IMR-90 (cell line): ENCODE data around the gene ZCCHC24. TPM values are rescaled to one million over a fixed set of nuclear protein-coding genes. Genes with fewer than 3 reads are reported as not detected.

Source experiments
- ATAC-seq: fragments of 200-7000 bp; cut with Tn5 transposase; 2 replicates; pipeline ENCODE4 v1.9.1; 2020; ENCODE audit warnings: low read depth, mild to moderate bottlenecking, moderate library complexity
- BruUV-seq: library from RNA; stranded (reverse); fragments of 400-500 nt; replicated peaks from 2 replicates; lab custom pipeline; 2021; lab: Mats Ljungman, UMichigan
- CTCF ChIA-PET: fragments of 300-600 bp; formaldehyde crosslinking; extraction: SDS; loops from one replicate; lab custom pipeline; 2021; ENCODE audit warnings: antibody characterized with exemption; lab: Yijun Ruan, JAX
- POLR2A ChIA-PET: fragments of 300-600 bp; sonication (Branson Sonifier 250); formaldehyde crosslinking; loops from one replicate; lab custom pipeline; 2022; ENCODE audit warnings: antibody characterized with exemption; ENCODE audit not compliant: unreplicated experiment; lab: Charles Lee
- DNase-seq: peaks from one replicate; pipeline ENCODE4 v3.0.0; 2013
- H2AFZ ChIP-seq: replicated peaks from 2 replicates; pipeline ENCODE3; 2013; ENCODE audit warnings: low read length, mild to moderate bottlenecking; ENCODE audit not compliant: poor library complexity
- H2AK5ac ChIP-seq: 2 replicates; pipeline ENCODE4 v1.6.1; 2013; ENCODE audit warnings: low read depth, low read length, inconsistent platforms
- H2AK9ac ChIP-seq: replicated peaks from 2 replicates; pipeline ENCODE3; 2013; ENCODE audit warnings: mild to moderate bottlenecking, low read depth, low read length, moderate library complexity; ENCODE audit not compliant: poor library complexity
- H2BK120ac ChIP-seq: 2 replicates; pipeline ENCODE4 v1.6.1; 2013; ENCODE audit warnings: low read depth, low read length, inconsistent platforms
- H2BK15ac ChIP-seq: 3 replicates; pipeline ENCODE4 v1.6.1; 2013; ENCODE audit warnings: low read depth, low read length, inconsistent platforms
- H2BK20ac ChIP-seq: 2 replicates; pipeline ENCODE4 v1.6.1; 2013; ENCODE audit warnings: low read depth, mild to moderate bottlenecking, inconsistent platforms, low read length, moderate library complexity
- H2BK5ac ChIP-seq: 2 replicates; pipeline ENCODE4 v1.6.1; 2013; ENCODE audit warnings: mild to moderate bottlenecking, low read depth, low read length, inconsistent platforms; ENCODE audit not compliant: poor library complexity, severe bottlenecking
- H3K14ac ChIP-seq: replicated peaks from 2 replicates; pipeline ENCODE4 v1.6.1; 2013; ENCODE audit warnings: low read depth, low read length, inconsistent platforms
- H3K18ac ChIP-seq: 2 replicates; pipeline ENCODE4 v1.6.1; 2013; ENCODE audit warnings: low read depth, low read length, control low read depth
- H3K23ac ChIP-seq: 2 replicates; pipeline ENCODE4 v1.6.1; 2013; ENCODE audit warnings: low read depth, low read length, inconsistent platforms
- H3K27ac ChIP-seq: 2 replicates; pipeline ENCODE4 v1.5.1; 2013; ENCODE audit warnings: mild to moderate bottlenecking, control low read depth, low read length; ENCODE audit not compliant: insufficient read depth
- H3K27me3 ChIP-seq: 2 replicates; pipeline ENCODE4 v1.6.1; 2013; ENCODE audit warnings: low read length; ENCODE audit not compliant: control insufficient read depth, insufficient read depth
- H3K36me3 ChIP-seq: 2 replicates; pipeline ENCODE4 v1.6.1; 2013; ENCODE audit warnings: low read length, mixed read lengths; ENCODE audit not compliant: control insufficient read depth, insufficient read depth
- H3K4ac ChIP-seq: 2 replicates; pipeline ENCODE4 v1.6.1; 2013; ENCODE audit warnings: low read depth, low read length, inconsistent platforms
- H3K4me1 ChIP-seq: 2 replicates; pipeline ENCODE4 v1.6.1; 2013; ENCODE audit warnings: low read length, mixed read lengths; ENCODE audit not compliant: control insufficient read depth, insufficient read depth
- H3K4me2 ChIP-seq: 2 replicates; pipeline ENCODE4 v1.6.1; 2013; ENCODE audit warnings: low read depth, mild to moderate bottlenecking, control low read depth, low read length, moderate library complexity
- H3K4me3 ChIP-seq: 2 replicates; pipeline ENCODE4 v1.5.1; 2013; ENCODE audit warnings: low read depth, mild to moderate bottlenecking, control low read depth, low read length, moderate library complexity; ENCODE audit not compliant: insufficient read depth
- H3K56ac ChIP-seq: 2 replicates; pipeline ENCODE4 v1.6.1; 2013; ENCODE audit warnings: low read length, inconsistent platforms; ENCODE audit not compliant: insufficient read depth; ENCODE audit errors: extremely low read depth
- H3K79me1 ChIP-seq, 2 experiments: 2 replicates each; pipeline ENCODE4 v1.6.1; 2013; ENCODE audit warnings: low read length in 2 of 2, inconsistent platforms in 1 of 2, low read depth in 1 of 2
- H3K9ac ChIP-seq: 2 replicates; pipeline ENCODE4 v1.6.1; 2013; ENCODE audit warnings: low read depth, low read length, control low read depth
- H3K9me1 ChIP-seq: 2 replicates; pipeline ENCODE4 v1.6.1; 2013; ENCODE audit warnings: low read length, inconsistent platforms; ENCODE audit not compliant: insufficient read depth
- H3K9me3 ChIP-seq: 2 replicates; pipeline ENCODE4 v1.6.1; 2013; ENCODE audit warnings: low read length; ENCODE audit not compliant: control insufficient read depth, insufficient read depth
- H4K20me1 ChIP-seq: 2 replicates; pipeline ENCODE4 v1.6.1; 2013; ENCODE audit warnings: low read length, inconsistent platforms; ENCODE audit not compliant: insufficient read depth
- H4K5ac ChIP-seq: 2 replicates; pipeline ENCODE4 v1.6.1; 2013; ENCODE audit warnings: mild to moderate bottlenecking, low read depth, low read length, control low read depth
- H4K8ac ChIP-seq, 2 experiments: 2 replicates each; pipeline ENCODE4 v1.6.1; 2013; ENCODE audit warnings: low read depth in 2 of 2, low read length in 2 of 2, control low read depth in 1 of 2, inconsistent platforms in 1 of 2
- H4K91ac ChIP-seq: 2 replicates; pipeline ENCODE4 v1.6.1; 2013; ENCODE audit warnings: low read depth, low read length, inconsistent platforms; ENCODE audit not compliant: insufficient read depth
- CTCF ChIP-seq: conservative IDR thresholded peaks from 2 replicates; pipeline ENCODE4 v1.5.1; 2012; ENCODE audit warnings: mild to moderate bottlenecking, low read depth, low read length, improper control_type of control experiment
- MAZ ChIP-seq: IDR thresholded peaks from 2 replicates; pipeline ENCODE4 v1.6.1; 2012; ENCODE audit warnings: low read depth, mild to moderate bottlenecking, low read length, improper control_type of control experiment, moderate library complexity, borderline replicate concordance
- WGBS, 2 experiments: methylation state at CpG; one replicate each; pipeline versions ENCODE4 v1.1.5 to v1.1.7; 2013; ENCODE audit warnings: missing lambda C conversion rate in 2 of 2; ENCODE audit not compliant: insufficient read length in 1 of 2; ENCODE audit errors: extremely low coverage in 2 of 2; 5-methylcytosine and 5-hydroxymethylcytosine counted together
- dilution Hi-C: fragments of 300-500 bp; cut with HindIII; formaldehyde crosslinking; loops from one replicate; pipeline ENCODE4 v1.14.3; 2018; ENCODE audit warnings: low sequenced_read_pairs; ENCODE audit not compliant: unreplicated experiment
- in situ Hi-C: fragments of 300-500 bp; cut with MboI; formaldehyde crosslinking; loops from 3 replicates; pipeline ENCODE4 v1.14.3; 2019; ENCODE audit warnings: low sequenced_read_pairs, inconsistent platforms, mixed read lengths
- intact Hi-C: fragments of 100-400 bp; cut with micrococcal nuclease; formaldehyde crosslinking; loops from 2 replicates; pipeline ENCODE4 v1.10.0; 2022
- polyA plus RNA-seq, 3 experiments: library from polyadenylated mRNA; depleted of rRNA; stranded (reverse); fragments of >200 nt; gene quantifications; 2 replicates each; pipeline ENCODE4 v1.2.3, GENCODE V29; 2012; ENCODE audit warnings: low replicate concordance in 1 of 3
- total RNA-seq: library from RNA; depleted of rRNA; stranded (reverse); fragments of >200 nt; gene quantifications from 2 replicates; pipeline ENCODE4 v1.2.3, GENCODE V29; 2012

The ZCCHC24 gene
- total and polyA plus RNA-seq, 2 of the 4 experiments (the other 2 are of a cell fraction), result 15.1 to 25.9 TPM

DNA sequence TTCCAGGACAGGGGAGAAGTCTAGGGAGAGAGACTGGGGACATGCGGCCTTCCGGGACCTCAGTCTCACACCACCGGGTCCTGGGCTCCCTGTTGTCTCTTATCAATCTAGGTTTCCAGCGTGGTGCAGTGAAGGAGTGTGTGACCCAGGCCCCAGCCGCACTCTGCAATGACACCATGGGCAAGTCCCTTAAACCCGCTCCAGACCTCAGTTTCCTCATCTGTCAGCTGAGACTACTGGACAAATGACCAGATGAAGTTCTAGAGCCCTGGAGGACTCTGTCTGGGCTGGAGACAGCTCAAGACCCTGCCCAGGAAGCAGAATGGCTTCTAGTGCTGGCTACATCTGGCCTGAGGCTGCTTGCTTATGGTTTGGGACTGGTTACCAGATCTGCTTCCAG is 46.8 kb upstream of the ZCCHC24 start:
- H3K4me1 ChIP-seq, result peaks cover 26% of the 10 kb centered on the region
- no peaks in the 10 kb centered on the region for H3K36me3 ChIP-seq
- no peak overlapping the region for H3K27ac ChIP-seq
- H2AFZ ChIP-seq, result no peak overlapping the region
- no peak overlapping the region for H2BK20ac ChIP-seq
- in situ Hi-C loops, result loop anchor here (25.0 kb wide), 1 partner anchor 105 kb away; no protein-coding TSS in a partner anchor
- H4K5ac ChIP-seq, result no peak overlapping the region
- H3K14ac ChIP-seq, result no peak overlapping the region
- H3K9me3 ChIP-seq, result no peaks in the 10 kb centered on the region
- H4K8ac ChIP-seq, result no peak overlapping the region
- POLR2A ChIA-PET, result no interaction called here
- H3K9ac ChIP-seq, result no peak overlapping the region
- no peaks in the 10 kb centered on the region for H3K79me1 ChIP-seq
- no peak overlapping the region for H3K4ac ChIP-seq
- H3K4me3 ChIP-seq, result no peak overlapping the region
- H3K27me3 ChIP-seq, result peaks cover 17% of the 10 kb centered on the region
- no peak for TF ChIP-seq CTCF
- no peak for TF ChIP-seq MAZ
- DNase-seq, result no peak
- ATAC-seq, result no peak
- dilution Hi-C loops, result no loop called here
- no peak overlapping the region for H3K4me2 ChIP-seq
- no peak overlapping the region for H2AK5ac ChIP-seq
- H3K56ac ChIP-seq, result no peak overlapping the region
- no peak overlapping the region for H4K91ac ChIP-seq
- no peak overlapping the region for H2BK15ac ChIP-seq
- CTCF ChIA-PET, result no interaction called here
- H4K20me1 ChIP-seq, result no peaks in the 10 kb centered on the region
- H3K18ac ChIP-seq, result no peak overlapping the region
- no TSS peak for BruUV-seq
- no peak overlapping the region for H2BK120ac ChIP-seq
- no peak overlapping the region for H3K23ac ChIP-seq
- H2BK5ac ChIP-seq, result no peak overlapping the region
- 100% methylated on average over 2 of the region's 6 CpGs; no CpG with 5 or more reads in 1 of the 2 experiments for WGBS, 2 experiments
- no peak overlapping the region for H2AK9ac ChIP-seq
- intact Hi-C loops, result no loop called here
- peaks cover 29% of the 10 kb centered on the region for H3K9me1 ChIP-seq
